ENCODE results near the gene FAM3D.
"Not testable (repeated sequence)": the region's sequence is repeated elsewhere in the genome, so short reads cannot be mapped to it uniquely, and the experiment has no call there.

FAM3D gene

GRCh38 chr3:58679446-58679845, 12.9 kb upstream of the FAM3D start:
- DNase-seq (ENCODE audit: low read depth), result no peak
- no peak overlapping the region for H3K4me3 ChIP-seq (ENCODE audit: control insufficient read depth, low read depth, low read length)
- no peak for TF ChIP-seq CTCF (conservative IDR thresholded peaks at IDR 0.05; ENCODE audit: control insufficient read depth, insufficient read depth, low read depth, low read length)

- DNase-seq (ENCODE audit: low read depth); H3K4me3 ChIP-seq (ENCODE audit: control insufficient read depth, low read depth, low read length): not testable (repeated sequence)
These were observed 11.8 kb upstream of the FAM3D start for GRCh38 chr3:58678177-58678970.

GRCh38 chr3:58672880-58673279, 6.3 kb upstream of the FAM3D start:
- no peak for TF ChIP-seq CTCF (conservative IDR thresholded peaks at IDR 0.05; ENCODE audit: control insufficient read depth, insufficient read depth, low read depth, low read length)
- DNase-seq (ENCODE audit: low read depth), result no peak
- H3K4me3 ChIP-seq (ENCODE audit: control insufficient read depth, low read depth, low read length), result no peak overlapping the region

- DNase-seq (ENCODE audit: low read depth), result no peak
- no peak for TF ChIP-seq CTCF (conservative IDR thresholded peaks at IDR 0.05; ENCODE audit: control insufficient read depth, insufficient read depth, low read depth, low read length)
- H3K4me3 ChIP-seq (ENCODE audit: control insufficient read depth, low read depth, low read length), result no peak overlapping the region
These were observed 5.9 kb upstream of the FAM3D start for GRCh38 chr3:58672451-58672850.

- no peak for DNase-seq (ENCODE audit: low read depth)
These were observed 4.0 kb upstream of the FAM3D start for GRCh38 chr3:58670506-58671135.

GRCh38 chr3:58668247-58668646, 1.7 kb upstream of the FAM3D start:
- no peak for DNase-seq (ENCODE audit: low read depth)
- no peak for TF ChIP-seq CTCF (conservative IDR thresholded peaks at IDR 0.05; ENCODE audit: control insufficient read depth, insufficient read depth, low read depth, low read length)
- H3K4me3 ChIP-seq (ENCODE audit: control insufficient read depth, low read depth, low read length), result no peak overlapping the region

More at GRCh38 chr3:58670506-58671135, 4.0 kb upstream of the FAM3D start:
- no peak overlapping the region for H3K4me3 ChIP-seq (ENCODE audit: control insufficient read depth, low read depth, low read length)
- TF ChIP-seq CTCF (conservative IDR thresholded peaks at IDR 0.05; ENCODE audit: control insufficient read depth, insufficient read depth, low read depth, low read length), result no peak

GRCh38 chr3:58667704-58668103, 1.1 kb upstream of the FAM3D start:
- H3K4me3 ChIP-seq (ENCODE audit: control insufficient read depth, low read depth, low read length), result no peak overlapping the region
- no peak for DNase-seq (ENCODE audit: low read depth)
- no peak for TF ChIP-seq CTCF (conservative IDR thresholded peaks at IDR 0.05; ENCODE audit: control insufficient read depth, insufficient read depth, low read depth, low read length)

Measured in fibroblast of mammary gland (primary cell).